GM12875 (cell line): ENCODE data around the gene GKN2.

ENCODE experiments used
- H3K4me3 ChIP-seq: one replicate; pipeline ENCODE4 v1.5.1; 2011; ENCODE audit warnings: low read depth, low read length, control low read depth
- TF ChIP-seq, protein P1 (sequence below): IDR thresholded peaks from 2 replicates; pipeline ENCODE4 v1.5.1; 2011; ENCODE audit warnings: low read depth, mild to moderate bottlenecking, control low read depth, inconsistent platforms, low read length, moderate library complexity, borderline replicate concordance; ENCODE audit not compliant: insufficient read depth

GKN2 gene

DNA sequence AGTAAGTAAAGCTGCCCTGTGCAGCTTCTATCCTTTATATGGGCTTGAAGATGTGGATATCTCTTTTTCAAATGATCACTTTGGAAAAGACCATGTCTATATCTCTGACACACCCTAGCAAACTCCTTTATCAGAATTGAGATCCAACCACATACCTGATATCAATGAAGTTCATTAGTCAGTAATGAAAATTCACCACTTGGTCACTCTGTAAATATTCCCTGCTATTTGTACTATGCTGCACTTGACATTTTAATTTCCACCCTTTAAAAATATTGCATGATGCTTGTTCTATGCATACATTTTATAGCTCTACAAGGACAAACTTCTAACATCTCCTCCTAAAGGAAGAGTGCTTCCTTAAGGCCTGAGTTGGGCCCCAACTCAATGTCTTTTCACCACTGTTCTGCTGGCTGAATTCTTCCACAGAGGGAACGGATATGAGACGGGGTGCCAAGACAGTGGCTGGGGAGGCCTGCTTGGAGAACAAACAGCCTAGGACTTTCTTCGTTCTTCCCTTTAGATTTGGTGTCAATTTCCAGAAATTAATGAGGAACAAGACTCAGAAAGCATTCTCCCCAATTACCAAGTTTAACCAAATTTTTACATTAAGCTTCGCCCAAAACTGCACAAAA is at the start of gene GKN2:
TSS of gene GKN2 (minus strand) at position 7 of the 635 bp plus-strand sequence. CDS start 32 bp downstream, outside the sequence.
- TF ChIP-seq, protein P1, sequence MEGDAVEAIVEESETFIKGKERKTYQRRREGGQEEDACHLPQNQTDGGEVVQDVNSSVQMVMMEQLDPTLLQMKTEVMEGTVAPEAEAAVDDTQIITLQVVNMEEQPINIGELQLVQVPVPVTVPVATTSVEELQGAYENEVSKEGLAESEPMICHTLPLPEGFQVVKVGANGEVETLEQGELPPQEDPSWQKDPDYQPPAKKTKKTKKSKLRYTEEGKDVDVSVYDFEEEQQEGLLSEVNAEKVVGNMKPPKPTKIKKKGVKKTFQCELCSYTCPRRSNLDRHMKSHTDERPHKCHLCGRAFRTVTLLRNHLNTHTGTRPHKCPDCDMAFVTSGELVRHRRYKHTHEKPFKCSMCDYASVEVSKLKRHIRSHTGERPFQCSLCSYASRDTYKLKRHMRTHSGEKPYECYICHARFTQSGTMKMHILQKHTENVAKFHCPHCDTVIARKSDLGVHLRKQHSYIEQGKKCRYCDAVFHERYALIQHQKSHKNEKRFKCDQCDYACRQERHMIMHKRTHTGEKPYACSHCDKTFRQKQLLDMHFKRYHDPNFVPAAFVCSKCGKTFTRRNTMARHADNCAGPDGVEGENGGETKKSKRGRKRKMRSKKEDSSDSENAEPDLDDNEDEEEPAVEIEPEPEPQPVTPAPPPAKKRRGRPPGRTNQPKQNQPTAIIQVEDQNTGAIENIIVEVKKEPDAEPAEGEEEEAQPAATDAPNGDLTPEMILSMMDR: no peak
- no peak within 1 kb of the TSS for H3K4me3 ChIP-seq

GRCh38 chr2:69001879-69002278 is 49.2 kb upstream of the GKN2 start:
- no peak overlapping the region for H3K4me3 ChIP-seq
- TF ChIP-seq, protein P1: no peak

GRCh38 chr2:68997401-68997800 is 44.7 kb upstream of the GKN2 start:
- no peak overlapping the region for H3K4me3 ChIP-seq

DNA sequence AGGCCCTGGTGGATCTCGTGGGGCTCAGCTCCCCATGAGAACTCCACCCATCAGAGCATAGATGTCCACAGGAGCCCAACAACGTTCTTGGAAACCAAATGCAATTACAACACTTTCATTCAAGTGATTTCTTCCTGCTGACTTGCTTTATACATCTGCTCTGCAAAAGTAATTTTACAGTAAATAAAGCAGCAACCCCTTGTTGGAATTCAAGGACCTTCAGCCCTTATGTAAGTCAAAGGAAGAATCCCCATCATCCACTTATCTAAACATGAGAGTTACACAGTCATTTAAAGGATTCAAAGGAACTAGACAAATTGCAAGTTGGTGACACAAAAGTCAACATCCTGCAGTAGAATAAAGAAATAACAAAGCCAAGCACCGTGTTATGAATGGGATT is 43.2 kb upstream of the GKN2 start:
- no peak overlapping the region for H3K4me3 ChIP-seq
- TF ChIP-seq, protein P1: no peak

More at GRCh38 chr2:68997401-68997800, 44.7 kb upstream of the GKN2 start:
- TF ChIP-seq, protein P1: no peak

DNA sequence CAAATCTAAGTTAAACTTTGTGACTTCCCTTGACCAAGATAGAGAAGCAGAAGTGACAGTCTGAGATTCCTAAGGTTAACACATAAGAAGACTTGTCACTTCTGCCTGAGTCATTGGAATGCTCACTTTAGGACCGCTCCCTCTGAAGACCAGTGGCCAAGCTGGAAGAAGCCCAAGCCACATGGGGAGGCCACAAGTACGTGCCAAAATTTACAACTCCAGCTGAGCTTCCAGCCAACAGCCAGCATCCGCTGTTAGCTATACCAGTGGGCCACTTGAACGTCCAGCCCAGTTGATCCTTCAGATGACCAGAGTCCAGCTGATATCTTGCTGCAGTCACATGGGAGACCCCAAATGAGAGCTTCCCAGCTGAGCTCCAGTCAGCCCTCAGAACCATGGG is 42.2 kb upstream of the GKN2 start:
- H3K4me3 ChIP-seq: no peak overlapping the region
- TF ChIP-seq, protein P1: no peak

DNA sequence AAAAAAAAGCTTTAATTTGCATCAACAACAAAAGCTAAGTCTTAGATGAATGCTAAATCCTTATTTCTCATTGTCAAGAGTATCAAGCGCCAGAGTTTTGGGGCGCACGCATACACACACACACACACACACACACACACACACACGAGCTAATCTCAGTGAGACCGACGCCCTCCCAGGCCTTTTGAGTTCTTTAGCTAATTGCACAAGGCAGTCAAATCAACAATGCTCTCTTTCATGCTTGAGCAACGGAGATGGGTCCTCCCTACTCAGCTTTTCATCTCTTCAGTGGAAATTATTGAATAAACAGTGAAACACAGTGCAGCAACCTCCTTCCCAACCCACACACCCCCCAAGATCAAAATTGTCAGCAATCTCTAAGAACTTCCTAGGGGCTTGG is 41.0 kb upstream of the GKN2 start:
- TF ChIP-seq, protein P1: no peak
- H3K4me3 ChIP-seq: no peak overlapping the region

GRCh38 chr2:68992933-68993332 is 40.2 kb upstream of the GKN2 start:
- TF ChIP-seq, protein P1: no peak
- no peak overlapping the region for H3K4me3 ChIP-seq
